Panc1 (cell line): ENCODE measurements around the gene RTL1. TPM values are rescaled to one million over a fixed set of nuclear protein-coding genes. Genes with fewer than 3 reads are reported as not detected.

Source experiments
- ATAC-seq: fragments of 200-7000 bp; cut with Tn5 transposase; 2 replicates; pipeline ENCODE4 v1.9.1; 2020; ENCODE audit warnings: mild to moderate bottlenecking, moderate library complexity
- BruUV-seq: library from RNA; stranded (reverse); fragments of 400-500 nt; replicated peaks from 2 replicates; lab custom pipeline; 2021; lab: Mats Ljungman, UMichigan
- CTCF ChIA-PET: fragments of 300-600 bp; sonication (Branson Sonifier 250); formaldehyde crosslinking; loops from one replicate; lab custom pipeline; 2022; ENCODE audit warnings: antibody characterized with exemption; lab: Charles Lee
- POLR2A ChIA-PET: fragments of 300-600 bp; sonication (Branson Sonifier 250); formaldehyde crosslinking; loops from one replicate; lab custom pipeline; 2022; ENCODE audit warnings: antibody characterized with exemption; lab: Charles Lee
- DNase-seq: peaks from one replicate; pipeline ENCODE4 v3.0.0-alpha.2; 2010; ENCODE audit warnings: low read depth, low spot score
- H3K27ac ChIP-seq: 2 replicates; pipeline ENCODE4 v1.5.1; 2011; ENCODE audit warnings: mild to moderate bottlenecking, low read length, inconsistent platforms
- H3K27me3 ChIP-seq: fragments of 200-500 bp; sonication (Bioruptor generic); 2 replicates; pipeline ENCODE4 v1.6.0; 2014; ENCODE audit warnings: low read length, inconsistent platforms; ENCODE audit not compliant: control insufficient read depth, insufficient read depth
- H3K36me3 ChIP-seq: fragments of 200-500 bp; sonication (Bioruptor generic); 2 replicates; pipeline ENCODE4 v1.5.1; 2014; ENCODE audit warnings: inconsistent platforms, mild to moderate bottlenecking, low read length, moderate library complexity; ENCODE audit not compliant: control insufficient read depth, insufficient read depth
- H3K4me1 ChIP-seq: 2 replicates; pipeline ENCODE4 v1.5.1; 2011; ENCODE audit warnings: inconsistent platforms, mild to moderate bottlenecking, low read length, moderate library complexity; ENCODE audit not compliant: control insufficient read depth, insufficient read depth
- H3K4me3 ChIP-seq, 2 experiments: 2 replicates each; pipeline ENCODE4 v1.5.1; 2011 to 2012; ENCODE audit warnings: low read depth in 2 of 2, low read length in 2 of 2, mild to moderate bottlenecking in 2 of 2, inconsistent platforms in 1 of 2, moderate library complexity in 1 of 2
- H3K9me3 ChIP-seq: fragments of 200-500 bp; sonication (Bioruptor generic); 2 replicates; pipeline ENCODE4 v1.5.1; 2014; ENCODE audit warnings: low read depth, mild to moderate bottlenecking, inconsistent platforms, low read length, moderate library complexity; ENCODE audit not compliant: control insufficient read depth, insufficient read depth
- POLR2AphosphoS5 ChIP-seq: IDR thresholded peaks from 2 replicates; pipeline ENCODE4 v1.6.1; 2012; ENCODE audit warnings: mild to moderate bottlenecking, low read depth, low read length, moderate library complexity
- REST ChIP-seq, 2 experiments: IDR thresholded peaks; 2 replicates each; pipeline ENCODE4 v1.6.1; 2011 to 2012; ENCODE audit warnings: low read depth in 2 of 2, control low read depth in 1 of 2, low read length in 1 of 2, mild to moderate bottlenecking in 1 of 2, moderate library complexity in 1 of 2; ENCODE audit not compliant: insufficient read depth in 1 of 2
- SIN3A ChIP-seq: IDR thresholded peaks from 2 replicates; pipeline ENCODE4 v1.6.1; 2012; ENCODE audit warnings: low read depth, mild to moderate bottlenecking, low read length, moderate library complexity, borderline replicate concordance; ENCODE audit not compliant: insufficient read depth
- in situ Hi-C: cut with HindIII; loops from 2 replicates; pipeline ENCODE4 v1.10.0; 2016; ENCODE audit warnings: low sequenced_read_pairs, low pct_unique_long_range_greater_than_20kb
- intact Hi-C: fragments of 100-400 bp; cut with micrococcal nuclease; formaldehyde crosslinking; loops from one replicate; pipeline ENCODE4 v1.10.0; 2022; ENCODE audit not compliant: unreplicated experiment
- total RNA-seq: library from RNA; stranded (reverse); gene quantifications from one replicate; pipeline ENCODE4 v1.2.1, GENCODE V29; 2021; ENCODE audit not compliant: unreplicated experiment

The RTL1 gene
- total RNA-seq, 1 experiment from 2014 or later: not detected

GRCh38 chr14:100878271-100879146 is 25.0 kb downstream of the RTL1 start:
- H3K4me3 ChIP-seq: no peak overlapping the region
- intact Hi-C loops: no loop called here
- POLR2A ChIA-PET: no interaction called here
- H3K27me3 ChIP-seq: no peaks in the 10 kb centered on the region
- H3K9me3 ChIP-seq: no peaks in the 10 kb centered on the region
- no peak for DNase-seq
- H3K27ac ChIP-seq: no peak overlapping the region
- H3K36me3 ChIP-seq: no peaks in the 10 kb centered on the region
- no peak for ATAC-seq
- H3K4me1 ChIP-seq: no peaks in the 10 kb centered on the region
- BruUV-seq: no TSS peak
- CTCF ChIA-PET: interaction anchor here (0.7 kb wide), 1 partner anchor 12 kb away, joined by 7 read pairs; no protein-coding TSS in a partner anchor
- TF ChIP-seq SIN3A (no peak), POLR2AphosphoS5 (no peak)
- in situ Hi-C loops: no loop called here

- POLR2A ChIA-PET: no interaction called here
Observed at GRCh38 chr14:100875861-100876590, 27.5 kb downstream of the RTL1 start.

More at GRCh38 chr14:100875861-100876590, 27.5 kb downstream of the RTL1 start:
- CTCF ChIA-PET: no interaction called here
- H3K27ac ChIP-seq: no peak overlapping the region
- TF ChIP-seq REST (IDR thresholded peaks at IDR 0.05; ENCODE audit: insufficient read depth in 1 of 2, low read depth in 2 of 2, low read length in 1 of 2): no peak
- H3K4me1 ChIP-seq: no peaks in the 10 kb centered on the region
- ATAC-seq (no peak), DNase-seq (no peak)
- in situ Hi-C loops (no loop called here), intact Hi-C loops (no loop called here)
- H3K4me3 ChIP-seq: no peak overlapping the region
- H3K36me3 ChIP-seq: no peaks in the 10 kb centered on the region
- BruUV-seq: no TSS peak
- no peaks in the 10 kb centered on the region for H3K9me3 ChIP-seq
- H3K27me3 ChIP-seq: no peaks in the 10 kb centered on the region
